Activated CD8-positive, alpha-beta T cell treated with anti-CD3 and anti-CD28 coated beads for 36 hours (primary cell): ENCODE data around the gene LMO1. TPM values are rescaled to one million over a fixed set of nuclear protein-coding genes. Genes with fewer than 3 reads are reported as not detected.

Experiments used
- ATAC-seq: fragments of 200-7000 bp; cut with Tn5 transposase; one replicate; pipeline ENCODE4 v1.10.0; 2021; ENCODE audit warnings: mild to moderate bottlenecking, moderate library complexity
- CTCF ChIA-PET: fragments of 350-600 bp; sonication (Branson Sonifier 250); formaldehyde crosslinking; loops from one replicate; lab custom pipeline; 2021; ENCODE audit warnings: antibody characterized with exemption; lab: Charles Lee
- POLR2A ChIA-PET: fragments of 350-600 bp; sonication (Branson Sonifier 250); formaldehyde crosslinking; loops from one replicate; lab custom pipeline; 2021; ENCODE audit warnings: antibody characterized with exemption; lab: Charles Lee
- DNase-seq: peaks from one replicate; pipeline ENCODE4 v3.0.0-alpha.2; 2020
- H3K27ac Mint-ChIP-seq: one replicate; pipeline ENCODE4 v1.8.0; 2021; ENCODE audit warnings: mild to moderate bottlenecking, mixed read lengths
- H3K27me3 Mint-ChIP-seq: one replicate; pipeline ENCODE4 v1.8.0; 2021; ENCODE audit warnings: mixed read lengths
- H3K36me3 Mint-ChIP-seq: one replicate; pipeline ENCODE4 v1.8.0; 2021; ENCODE audit warnings: low read depth, mixed read lengths
- H3K4me1 Mint-ChIP-seq: one replicate; pipeline ENCODE4 v1.8.0; 2021; ENCODE audit warnings: low read depth, mixed read lengths
- H3K4me3 Mint-ChIP-seq: one replicate; pipeline ENCODE4 v1.8.0; 2021; ENCODE audit warnings: mild to moderate bottlenecking, moderate library complexity, mixed read lengths
- H3K9me3 Mint-ChIP-seq: one replicate; pipeline ENCODE4 v1.8.0; 2021; ENCODE audit warnings: mixed read lengths
- intact Hi-C: fragments of 100-400 bp; cut with micrococcal nuclease; formaldehyde crosslinking; loops from one replicate; pipeline ENCODE4 v1.10.0; 2022
- total RNA-seq, 2 experiments: library from RNA; stranded (reverse); gene quantifications; one replicate each; pipeline ENCODE4 v1.2.3, GENCODE V29; 2021
- TF ChIP-seq, protein P1 (sequence below): fragments of 200-600 bp; IDR thresholded peaks from one replicate; pipeline ENCODE4 v1.8.0; 2022; ENCODE audit warnings: antibody characterized with exemption, mild to moderate bottlenecking

Gene LMO1
- total RNA-seq, 2 experiments from 2014 or later, result not detected

DNA sequence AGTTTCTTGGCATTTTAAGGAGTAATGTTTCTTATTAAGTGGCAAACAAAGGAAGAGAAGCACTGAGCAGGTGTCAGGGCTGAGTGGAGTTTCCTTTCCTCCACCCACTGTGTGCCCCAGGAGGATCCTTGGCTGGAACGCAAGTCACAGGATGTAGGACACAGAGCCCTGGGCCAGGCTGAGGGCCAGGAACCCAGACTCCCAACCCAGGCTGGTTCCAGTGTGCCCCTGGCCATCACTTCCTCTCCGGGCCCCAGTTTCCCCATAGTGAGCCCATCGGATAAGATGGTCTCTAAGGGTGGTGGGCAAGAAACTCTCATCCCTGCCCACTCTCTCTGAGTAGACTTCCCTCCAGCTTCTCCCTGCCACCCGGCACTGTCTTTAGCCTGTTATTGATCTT is 45.3 kb downstream of the LMO1 start:
- TF ChIP-seq, protein P1, sequence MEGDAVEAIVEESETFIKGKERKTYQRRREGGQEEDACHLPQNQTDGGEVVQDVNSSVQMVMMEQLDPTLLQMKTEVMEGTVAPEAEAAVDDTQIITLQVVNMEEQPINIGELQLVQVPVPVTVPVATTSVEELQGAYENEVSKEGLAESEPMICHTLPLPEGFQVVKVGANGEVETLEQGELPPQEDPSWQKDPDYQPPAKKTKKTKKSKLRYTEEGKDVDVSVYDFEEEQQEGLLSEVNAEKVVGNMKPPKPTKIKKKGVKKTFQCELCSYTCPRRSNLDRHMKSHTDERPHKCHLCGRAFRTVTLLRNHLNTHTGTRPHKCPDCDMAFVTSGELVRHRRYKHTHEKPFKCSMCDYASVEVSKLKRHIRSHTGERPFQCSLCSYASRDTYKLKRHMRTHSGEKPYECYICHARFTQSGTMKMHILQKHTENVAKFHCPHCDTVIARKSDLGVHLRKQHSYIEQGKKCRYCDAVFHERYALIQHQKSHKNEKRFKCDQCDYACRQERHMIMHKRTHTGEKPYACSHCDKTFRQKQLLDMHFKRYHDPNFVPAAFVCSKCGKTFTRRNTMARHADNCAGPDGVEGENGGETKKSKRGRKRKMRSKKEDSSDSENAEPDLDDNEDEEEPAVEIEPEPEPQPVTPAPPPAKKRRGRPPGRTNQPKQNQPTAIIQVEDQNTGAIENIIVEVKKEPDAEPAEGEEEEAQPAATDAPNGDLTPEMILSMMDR, result no peak
- intact Hi-C loops, result no loop called here
- ChIA-PET POLR2A (interaction anchor here (1.0 kb wide), 1 partner anchor 33 kb away, joined by 3 read pairs; no protein-coding TSS in a partner anchor), CTCF (no interaction called here)
- ATAC-seq, result no peak
- Mint-ChIP-seq H3K36me3 (no peaks in the 10 kb centered on the region), H3K4me3 (no peak overlapping the region), H3K9me3 (no peaks in the 10 kb centered on the region), H3K27ac (no peak overlapping the region), H3K4me1 (no peaks in the 10 kb centered on the region), H3K27me3 (no peaks in the 10 kb centered on the region)
- no peak for DNase-seq

DNA sequence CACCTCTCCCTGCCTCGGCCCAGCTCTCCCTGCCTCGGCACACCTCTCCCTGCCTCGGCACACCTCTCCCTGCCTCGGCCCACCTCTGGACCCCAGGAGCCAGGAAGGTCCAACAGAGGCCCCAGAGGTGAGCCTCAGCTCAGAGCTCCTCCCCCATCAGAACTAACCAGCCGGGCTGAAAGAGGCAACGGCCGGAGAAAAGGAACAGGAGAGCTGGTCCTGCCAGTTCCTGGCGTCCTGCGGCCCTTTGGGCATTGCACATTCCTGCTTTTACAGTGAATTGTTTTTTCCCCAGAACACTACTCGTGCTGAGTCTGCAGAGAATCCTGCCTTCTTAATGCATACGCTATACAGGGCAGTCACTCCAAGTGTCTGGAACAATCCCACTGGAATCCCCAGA is 45.8 kb downstream of the LMO1 start:
- no peaks in the 10 kb centered on the region for H3K36me3 Mint-ChIP-seq
- ChIA-PET POLR2A (interaction anchor here (1.0 kb wide), 1 partner anchor 32 kb away, joined by 3 read pairs; no protein-coding TSS in a partner anchor), CTCF (interaction anchor here (2.9 kb wide), 1 partner anchor 46 kb away, joined by 10 read pairs; the partner anchor contains the start of gene LMO1)
- no peak overlapping the region for H3K27ac Mint-ChIP-seq
- DNase-seq (no peak), ATAC-seq (no peak)
- H3K4me1 Mint-ChIP-seq, result no peaks in the 10 kb centered on the region
- intact Hi-C loops, result no loop called here
- no peak overlapping the region for H3K4me3 Mint-ChIP-seq
- no peaks in the 10 kb centered on the region for H3K27me3 Mint-ChIP-seq
- no peaks in the 10 kb centered on the region for H3K9me3 Mint-ChIP-seq
- TF ChIP-seq, protein P1, result no peak

DNA sequence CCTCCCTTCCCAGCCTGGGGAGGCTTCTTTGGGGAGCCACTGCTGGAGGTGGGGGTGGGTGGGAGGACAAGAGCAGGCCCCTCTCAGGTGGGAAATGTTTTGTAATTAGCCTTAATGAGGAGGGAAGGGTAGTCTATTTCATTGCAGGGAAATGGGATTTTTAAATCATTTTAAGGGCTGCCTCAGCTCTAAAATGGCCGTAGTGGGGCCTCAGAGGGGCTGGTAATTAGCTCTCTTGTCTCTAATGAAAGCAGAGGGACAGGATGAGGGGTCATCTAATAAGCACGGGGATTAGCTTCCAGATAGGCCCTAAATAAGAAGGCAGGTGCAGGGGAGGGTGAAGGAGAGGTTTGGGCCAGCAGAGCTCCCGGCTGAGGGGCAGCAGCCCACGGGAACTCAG is 46.5 kb downstream of the LMO1 start:
- POLR2A ChIA-PET, result no interaction called here
- Mint-ChIP-seq H3K36me3 (no peaks in the 10 kb centered on the region), H3K27ac (no peak overlapping the region), H3K4me1 (no peaks in the 10 kb centered on the region), H3K4me3 (no peak overlapping the region), H3K9me3 (no peaks in the 10 kb centered on the region), H3K27me3 (no peaks in the 10 kb centered on the region)
- ATAC-seq (no peak), DNase-seq (no peak)
- CTCF ChIA-PET, result interaction anchor here (0.7 to 2.9 kb wide), 3 partner anchors 9 to 47 kb away, joined by 3 to 10 read pairs (median 3); partner anchors contain the start of gene LMO1
- TF ChIP-seq, protein P1, result no peak
- intact Hi-C loops, result no loop called here

DNA sequence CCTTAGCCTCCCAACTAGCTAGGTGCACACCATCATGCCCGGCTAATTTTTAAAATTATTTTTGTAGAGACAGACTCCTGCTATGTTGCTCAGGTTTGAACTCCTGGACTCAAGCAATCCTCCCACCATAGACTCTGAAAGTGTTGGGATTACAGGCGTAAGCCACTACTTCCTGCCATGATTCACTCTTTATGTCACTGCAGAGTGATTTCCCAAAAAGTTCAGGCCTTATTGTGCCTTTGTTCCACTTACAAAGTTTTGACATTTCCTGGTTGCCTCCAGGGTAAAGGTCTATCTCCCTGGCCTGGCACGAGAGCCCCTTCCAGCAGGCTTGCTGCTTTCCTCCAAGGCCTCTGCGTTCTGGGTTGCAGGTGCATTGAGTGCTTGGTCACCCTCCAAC is 50.3 kb downstream of the LMO1 start:
- TF ChIP-seq, protein P1, result no peak
- no peaks in the 10 kb centered on the region for H3K36me3 Mint-ChIP-seq
- H3K4me3 Mint-ChIP-seq, result no peak overlapping the region
- POLR2A ChIA-PET, result no interaction called here
- intact Hi-C loops, result no loop called here
- no peak overlapping the region for H3K27ac Mint-ChIP-seq
- H3K27me3 Mint-ChIP-seq, result peaks cover 2% of the 10 kb centered on the region
- H3K4me1 Mint-ChIP-seq, result no peaks in the 10 kb centered on the region
- ATAC-seq (no peak), DNase-seq (no peak)
- CTCF ChIA-PET, result interaction anchor here (1.1 kb wide), 1 partner anchor 11 kb away, joined by 3 read pairs; no protein-coding TSS in a partner anchor
- H3K9me3 Mint-ChIP-seq, result no peaks in the 10 kb centered on the region

DNA sequence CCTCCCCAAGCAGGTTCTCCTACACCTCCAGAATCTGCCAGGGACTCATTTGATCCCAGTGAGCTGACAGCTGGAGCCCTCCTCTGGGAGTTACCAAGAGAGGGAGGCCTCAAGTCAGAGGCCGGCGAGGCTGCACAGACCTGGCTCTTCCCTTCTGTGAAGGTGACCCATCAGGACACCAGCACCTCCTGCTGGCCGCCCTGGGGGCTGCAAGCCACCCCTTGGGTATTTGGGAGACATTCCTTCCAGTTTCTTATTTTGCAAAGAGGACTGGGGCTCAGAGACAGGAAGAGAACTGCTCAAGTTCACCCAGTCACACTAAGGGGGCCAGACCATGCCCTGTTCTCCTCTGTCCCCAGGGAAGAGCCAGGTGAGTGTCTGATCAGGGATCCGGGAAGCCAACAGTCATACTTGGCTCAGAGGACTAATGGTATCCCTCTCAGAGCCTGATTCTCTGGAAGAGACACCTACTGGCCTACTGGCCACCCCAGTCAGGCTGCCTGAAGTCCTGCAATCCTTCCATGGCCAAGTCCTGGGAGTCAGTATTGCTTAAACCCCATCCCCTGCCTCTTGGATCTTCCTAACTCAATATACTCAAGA is 54.4 kb downstream of the LMO1 start:
- intact Hi-C loops, result no loop called here
- CTCF ChIA-PET, result interaction anchor here (1.3 to 1.5 kb wide), 2 partner anchors 13 to 16 kb away, joined by 4 to 6 read pairs; no protein-coding TSS in a partner anchor

More for the DNA sequence above, 54.4 kb downstream of the LMO1 start:
- Mint-ChIP-seq H3K27me3 (peaks cover 25% of the 10 kb centered on the region), H3K36me3 (no peaks in the 10 kb centered on the region), H3K4me3 (no peak overlapping the region), H3K9me3 (no peaks in the 10 kb centered on the region), H3K4me1 (no peaks in the 10 kb centered on the region), H3K27ac (no peak overlapping the region)
- no peak for ATAC-seq
- TF ChIP-seq, protein P1, result peak; percentile 48
- POLR2A ChIA-PET, result no interaction called here
- DNase-seq, result peak; percentile 48
